ENCODE measurements around the gene ALOX5AP.

The ALOX5AP gene

DNA sequence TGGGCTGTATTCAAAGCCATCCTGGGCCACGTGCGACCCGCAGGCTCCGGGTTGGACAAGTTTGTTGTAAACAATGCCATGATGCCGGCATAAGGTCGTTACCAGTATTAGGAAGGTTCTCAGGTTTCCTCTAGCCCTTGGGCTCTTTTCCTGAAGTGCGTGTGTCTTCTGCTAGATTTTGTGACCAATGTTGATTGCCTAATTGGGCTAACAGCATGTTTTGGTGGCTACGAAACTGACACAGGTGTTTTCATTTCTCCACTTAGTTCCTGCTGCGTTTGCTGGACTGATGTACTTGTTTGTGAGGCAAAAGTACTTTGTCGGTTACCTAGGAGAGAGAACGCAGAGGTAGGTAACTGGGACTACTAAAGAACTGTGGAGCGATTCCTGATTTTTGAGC is 20.3 kb downstream of the ALOX5AP start:
- in situ Hi-C loops (cut with MboI; ENCODE audit: low sequenced_read_pairs, unreplicated experiment) = no loop called here
- TF ChIP-seq, protein P1, sequence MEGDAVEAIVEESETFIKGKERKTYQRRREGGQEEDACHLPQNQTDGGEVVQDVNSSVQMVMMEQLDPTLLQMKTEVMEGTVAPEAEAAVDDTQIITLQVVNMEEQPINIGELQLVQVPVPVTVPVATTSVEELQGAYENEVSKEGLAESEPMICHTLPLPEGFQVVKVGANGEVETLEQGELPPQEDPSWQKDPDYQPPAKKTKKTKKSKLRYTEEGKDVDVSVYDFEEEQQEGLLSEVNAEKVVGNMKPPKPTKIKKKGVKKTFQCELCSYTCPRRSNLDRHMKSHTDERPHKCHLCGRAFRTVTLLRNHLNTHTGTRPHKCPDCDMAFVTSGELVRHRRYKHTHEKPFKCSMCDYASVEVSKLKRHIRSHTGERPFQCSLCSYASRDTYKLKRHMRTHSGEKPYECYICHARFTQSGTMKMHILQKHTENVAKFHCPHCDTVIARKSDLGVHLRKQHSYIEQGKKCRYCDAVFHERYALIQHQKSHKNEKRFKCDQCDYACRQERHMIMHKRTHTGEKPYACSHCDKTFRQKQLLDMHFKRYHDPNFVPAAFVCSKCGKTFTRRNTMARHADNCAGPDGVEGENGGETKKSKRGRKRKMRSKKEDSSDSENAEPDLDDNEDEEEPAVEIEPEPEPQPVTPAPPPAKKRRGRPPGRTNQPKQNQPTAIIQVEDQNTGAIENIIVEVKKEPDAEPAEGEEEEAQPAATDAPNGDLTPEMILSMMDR (IDR thresholded peaks at IDR 0.05; ENCODE audit: borderline replicate concordance, control extremely low read depth, extremely low read depth, insufficient read depth, missing control alignments) = no peak
- no peak for DNase-seq (ENCODE audit: low spot score)

DNA sequence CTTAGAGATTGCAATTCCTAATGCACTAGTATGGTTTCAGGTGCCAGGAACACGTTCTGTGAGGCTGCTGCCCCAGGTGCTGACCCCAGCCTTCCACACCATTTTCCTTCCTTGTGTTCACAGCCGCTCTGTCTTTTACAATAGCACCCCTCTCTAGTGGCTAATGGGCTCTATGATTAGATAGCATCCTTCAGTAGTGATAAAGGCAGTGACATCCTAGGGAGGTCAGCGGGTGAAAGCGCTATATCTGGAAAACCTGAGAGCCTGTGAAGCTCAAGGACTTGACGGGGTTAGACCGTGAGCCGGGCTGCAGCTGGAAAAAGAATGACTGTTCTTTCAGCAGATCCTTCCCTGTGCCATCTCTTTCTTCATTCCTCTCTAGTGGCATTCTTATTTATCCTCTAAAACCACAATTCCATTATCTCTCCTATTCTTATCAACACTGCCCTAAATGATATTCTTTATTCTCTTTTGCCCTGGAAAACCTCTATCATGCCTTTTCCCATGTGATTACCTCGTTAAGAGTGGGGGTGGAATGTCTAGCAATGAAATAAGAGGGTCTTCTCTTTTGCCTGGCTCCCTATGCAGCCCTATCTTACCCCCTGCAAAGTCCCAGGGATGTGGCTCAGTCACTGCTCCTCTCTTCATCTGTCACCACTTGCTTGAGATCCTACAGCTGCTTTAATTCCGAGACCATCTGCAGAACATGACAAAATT is 21.8 kb downstream of the ALOX5AP start:
- no peak for DNase-seq (ENCODE audit: low spot score)
- TF ChIP-seq, protein P1 (IDR thresholded peaks at IDR 0.05; ENCODE audit: borderline replicate concordance, control extremely low read depth, extremely low read depth, insufficient read depth, missing control alignments) = no peak
- in situ Hi-C loops (cut with MboI; ENCODE audit: low sequenced_read_pairs, unreplicated experiment) = no loop called here

DNA sequence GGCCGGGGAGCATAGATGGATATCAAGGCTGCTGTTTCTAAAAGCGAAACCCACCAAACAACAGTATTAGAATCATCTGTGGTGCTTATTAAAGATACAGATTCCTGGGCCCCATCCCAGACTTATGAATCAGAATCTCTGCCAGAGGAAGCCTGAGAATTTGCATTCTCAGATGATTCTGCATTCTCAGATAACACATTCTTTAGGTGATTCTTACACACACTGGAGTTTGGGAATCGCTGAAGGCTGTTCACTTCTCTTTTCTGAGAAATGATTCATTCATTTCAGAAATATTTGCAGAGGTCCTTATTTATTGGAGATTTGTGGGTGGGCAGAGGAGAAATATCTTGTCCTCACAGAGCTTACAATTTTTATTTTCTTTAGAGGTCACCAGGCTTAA is 24.4 kb downstream of the ALOX5AP start:
- in situ Hi-C loops (cut with MboI; ENCODE audit: low sequenced_read_pairs, unreplicated experiment) = no loop called here
- DNase-seq (ENCODE audit: low spot score) = no peak
- TF ChIP-seq, protein P1 (IDR thresholded peaks at IDR 0.05; ENCODE audit: borderline replicate concordance, control extremely low read depth, extremely low read depth, insufficient read depth, missing control alignments) = no peak

DNA sequence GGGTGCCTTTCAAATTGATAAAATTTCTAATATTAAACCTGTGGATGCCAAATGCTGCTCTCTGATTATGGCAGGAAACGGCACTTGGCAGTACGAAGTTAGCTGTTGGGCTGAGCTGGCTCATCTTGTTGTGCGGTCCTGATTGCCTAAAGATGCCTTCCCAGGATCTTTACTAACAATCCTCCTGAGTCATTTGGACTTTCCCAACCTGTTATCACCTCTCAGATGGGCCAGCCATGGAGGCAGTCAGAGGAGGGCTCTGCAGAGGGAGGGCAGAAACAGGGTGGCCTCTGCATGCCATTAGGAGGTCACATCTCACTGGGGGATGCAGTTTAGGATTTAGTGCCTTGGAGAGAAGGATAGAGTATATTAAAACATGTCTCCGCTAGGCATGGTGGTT is 27.3 kb downstream of the ALOX5AP start:
- no peak for DNase-seq (ENCODE audit: low spot score)
- TF ChIP-seq, protein P1 (IDR thresholded peaks at IDR 0.05; ENCODE audit: borderline replicate concordance, control extremely low read depth, extremely low read depth, insufficient read depth, missing control alignments) = no peak
- in situ Hi-C loops (cut with MboI; ENCODE audit: low sequenced_read_pairs, unreplicated experiment) = no loop called here

DNA sequence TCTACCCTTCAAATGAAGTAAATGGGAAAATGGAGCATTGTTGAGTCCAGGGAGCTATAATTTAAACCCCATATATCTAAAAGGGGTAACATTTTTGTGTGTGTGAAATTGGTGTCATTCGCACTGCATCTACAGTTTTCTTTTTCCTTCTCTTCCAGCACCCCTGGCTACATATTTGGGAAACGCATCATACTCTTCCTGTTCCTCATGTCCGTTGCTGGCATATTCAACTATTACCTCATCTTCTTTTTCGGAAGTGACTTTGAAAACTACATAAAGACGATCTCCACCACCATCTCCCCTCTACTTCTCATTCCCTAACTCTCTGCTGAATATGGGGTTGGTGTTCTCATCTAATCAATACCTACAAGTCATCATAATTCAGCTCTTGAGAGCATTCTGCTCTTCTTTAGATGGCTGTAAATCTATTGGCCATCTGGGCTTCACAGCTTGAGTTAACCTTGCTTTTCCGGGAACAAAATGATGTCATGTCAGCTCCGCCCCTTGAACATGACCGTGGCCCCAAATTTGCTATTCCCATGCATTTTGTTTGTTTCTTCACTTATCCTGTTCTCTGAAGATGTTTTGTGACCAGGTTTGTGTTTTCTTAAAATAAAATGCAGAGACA is 28.6 kb downstream of the ALOX5AP start:
- DNase-seq (ENCODE audit: low spot score) = no peak
- TF ChIP-seq, protein P1 (IDR thresholded peaks at IDR 0.05; ENCODE audit: borderline replicate concordance, control extremely low read depth, extremely low read depth, insufficient read depth, missing control alignments) = no peak
- in situ Hi-C loops (cut with MboI; ENCODE audit: low sequenced_read_pairs, unreplicated experiment) = no loop called here

DNA sequence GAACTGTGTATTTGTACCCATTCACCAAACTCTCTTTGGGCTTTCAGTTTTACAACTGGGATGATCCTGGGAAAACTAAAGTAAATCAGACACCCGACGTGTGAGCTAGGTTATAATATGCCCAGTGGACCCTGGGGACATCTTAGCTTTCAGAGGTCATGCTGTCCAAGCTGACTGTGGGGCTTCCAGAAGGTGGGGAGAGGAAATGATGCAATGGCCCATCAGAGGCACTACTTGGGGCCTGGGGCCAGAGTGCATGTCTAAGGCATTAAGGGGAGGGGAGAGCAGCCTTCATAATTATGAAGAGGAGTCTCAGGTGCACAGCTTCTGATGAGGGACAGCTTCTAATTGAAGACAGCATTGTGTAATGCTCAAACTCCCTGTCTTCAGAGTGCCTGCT is 30.9 kb downstream of the ALOX5AP start:
- in situ Hi-C loops (cut with MboI; ENCODE audit: low sequenced_read_pairs, unreplicated experiment) = no loop called here
- no peak for DNase-seq (ENCODE audit: low spot score)
- TF ChIP-seq, protein P1 (IDR thresholded peaks at IDR 0.05; ENCODE audit: borderline replicate concordance, control extremely low read depth, extremely low read depth, insufficient read depth, missing control alignments) = no peak
